Measurements from ENCODE around the gene RIMBP2. TPM values are rescaled to one million over a fixed set of nuclear protein-coding genes. Genes with fewer than 3 reads are reported as not detected.

The RIMBP2 gene
- total RNA-seq, 1 experiment from 2014 or later: not detected

DNA sequence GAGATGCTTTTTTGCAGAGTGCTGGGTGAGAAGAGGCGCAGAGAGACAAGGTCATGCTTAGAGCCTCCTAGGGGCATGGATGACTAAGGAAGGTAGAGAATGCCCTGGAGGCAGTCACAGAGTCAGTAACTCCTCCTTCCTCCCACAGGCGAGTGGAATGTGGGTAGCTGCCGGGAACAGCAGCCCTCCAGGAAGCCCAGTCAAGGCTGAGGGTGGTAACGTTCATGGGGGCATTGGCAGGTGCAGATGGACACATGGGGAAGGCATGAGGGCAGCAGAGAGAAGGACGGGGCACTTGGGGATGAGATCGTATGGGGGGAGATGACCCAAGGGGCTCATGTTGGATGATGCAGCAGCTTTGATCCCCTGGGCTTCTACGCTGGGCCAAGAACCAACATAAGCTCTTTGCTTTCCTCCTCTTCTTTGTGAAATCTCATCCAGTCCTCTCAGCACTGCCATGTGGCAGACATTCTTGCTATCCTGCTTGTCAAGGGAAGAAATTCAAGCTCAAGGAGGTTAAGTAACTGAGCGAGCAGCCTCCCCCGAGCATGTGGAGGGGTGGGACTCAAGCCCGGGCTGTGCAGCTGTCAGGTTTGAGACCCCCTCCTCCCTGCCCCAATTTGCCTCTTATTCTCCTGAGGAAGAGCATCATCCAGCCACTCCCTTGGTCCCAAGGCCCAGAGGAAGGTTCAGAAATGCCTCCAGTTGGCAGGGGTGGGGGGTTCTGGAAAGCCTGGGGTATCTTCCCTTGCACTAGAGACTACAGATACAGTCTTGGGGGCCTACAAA, 190.5 kb downstream of the RIMBP2 start:
- BruUV-seq (replicated peaks): no TSS peak
- Mint-ChIP-seq H3K27ac (ENCODE audit: low read depth, unreplicated experiment) (no peak overlapping the region), H3K9me3 (ENCODE audit: unreplicated experiment) (peaks cover 17% of the 10 kb centered on the region), H3K4me3 (ENCODE audit: unreplicated experiment) (no peak overlapping the region), H3K4me1 (ENCODE audit: insufficient read depth, unreplicated experiment) (no peaks in the 10 kb centered on the region), H3K27me3 (ENCODE audit: insufficient read depth, unreplicated experiment) (no peaks in the 10 kb centered on the region), H3K36me3 (ENCODE audit: insufficient read depth, unreplicated experiment) (no peaks in the 10 kb centered on the region)
- POLR2A ChIA-PET: interaction anchor here (0.6 kb wide), 1 partner anchor 151 kb away, joined by 3 read pairs; no protein-coding TSS in a partner anchor
- TF ChIP-seq, protein P1, sequence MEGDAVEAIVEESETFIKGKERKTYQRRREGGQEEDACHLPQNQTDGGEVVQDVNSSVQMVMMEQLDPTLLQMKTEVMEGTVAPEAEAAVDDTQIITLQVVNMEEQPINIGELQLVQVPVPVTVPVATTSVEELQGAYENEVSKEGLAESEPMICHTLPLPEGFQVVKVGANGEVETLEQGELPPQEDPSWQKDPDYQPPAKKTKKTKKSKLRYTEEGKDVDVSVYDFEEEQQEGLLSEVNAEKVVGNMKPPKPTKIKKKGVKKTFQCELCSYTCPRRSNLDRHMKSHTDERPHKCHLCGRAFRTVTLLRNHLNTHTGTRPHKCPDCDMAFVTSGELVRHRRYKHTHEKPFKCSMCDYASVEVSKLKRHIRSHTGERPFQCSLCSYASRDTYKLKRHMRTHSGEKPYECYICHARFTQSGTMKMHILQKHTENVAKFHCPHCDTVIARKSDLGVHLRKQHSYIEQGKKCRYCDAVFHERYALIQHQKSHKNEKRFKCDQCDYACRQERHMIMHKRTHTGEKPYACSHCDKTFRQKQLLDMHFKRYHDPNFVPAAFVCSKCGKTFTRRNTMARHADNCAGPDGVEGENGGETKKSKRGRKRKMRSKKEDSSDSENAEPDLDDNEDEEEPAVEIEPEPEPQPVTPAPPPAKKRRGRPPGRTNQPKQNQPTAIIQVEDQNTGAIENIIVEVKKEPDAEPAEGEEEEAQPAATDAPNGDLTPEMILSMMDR (IDR thresholded peaks at IDR 0.05; ENCODE audit: unreplicated experiment): no peak
- DNase-seq (ENCODE audit: unreplicated experiment): no peak
- intact Hi-C loops (cut with micrococcal nuclease): no loop called here
- CTCF ChIA-PET: no interaction called here

DNA sequence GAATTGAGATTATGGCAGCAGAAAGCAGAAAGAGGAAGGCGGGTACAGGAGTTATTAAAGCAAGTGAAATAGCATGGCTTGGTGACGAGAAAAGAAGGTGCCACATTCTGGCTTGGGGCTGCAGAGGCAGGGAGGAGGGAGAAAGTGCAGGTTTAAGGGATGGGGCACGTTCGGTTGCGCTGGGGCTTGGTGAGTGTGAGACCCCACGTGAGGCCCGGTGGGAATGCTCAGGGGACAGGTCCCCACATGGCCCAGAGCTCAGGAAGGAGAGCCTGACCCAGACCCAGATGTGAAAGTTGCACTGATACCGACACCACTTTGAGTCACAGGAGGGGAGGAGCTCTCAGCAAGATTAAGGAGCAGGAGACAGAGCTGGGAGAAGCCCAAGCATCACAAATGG, 191.3 kb downstream of the RIMBP2 start:
- no TSS peak for BruUV-seq (replicated peaks)
- Mint-ChIP-seq H3K27me3 (ENCODE audit: insufficient read depth, unreplicated experiment) (no peaks in the 10 kb centered on the region), H3K4me1 (ENCODE audit: insufficient read depth, unreplicated experiment) (no peaks in the 10 kb centered on the region), H3K36me3 (ENCODE audit: insufficient read depth, unreplicated experiment) (no peaks in the 10 kb centered on the region), H3K27ac (ENCODE audit: low read depth, unreplicated experiment) (no peak overlapping the region), H3K9me3 (ENCODE audit: unreplicated experiment) (peaks cover 17% of the 10 kb centered on the region), H3K4me3 (ENCODE audit: unreplicated experiment) (no peak overlapping the region)
- TF ChIP-seq, protein P1 (IDR thresholded peaks at IDR 0.05; ENCODE audit: unreplicated experiment): no peak
- POLR2A ChIA-PET: interaction anchor here (0.6 kb wide), 1 partner anchor 152 kb away, joined by 3 read pairs; no protein-coding TSS in a partner anchor
- intact Hi-C loops (cut with micrococcal nuclease): no loop called here
- no peak for DNase-seq (ENCODE audit: unreplicated experiment)
- CTCF ChIA-PET: no interaction called here

DNA sequence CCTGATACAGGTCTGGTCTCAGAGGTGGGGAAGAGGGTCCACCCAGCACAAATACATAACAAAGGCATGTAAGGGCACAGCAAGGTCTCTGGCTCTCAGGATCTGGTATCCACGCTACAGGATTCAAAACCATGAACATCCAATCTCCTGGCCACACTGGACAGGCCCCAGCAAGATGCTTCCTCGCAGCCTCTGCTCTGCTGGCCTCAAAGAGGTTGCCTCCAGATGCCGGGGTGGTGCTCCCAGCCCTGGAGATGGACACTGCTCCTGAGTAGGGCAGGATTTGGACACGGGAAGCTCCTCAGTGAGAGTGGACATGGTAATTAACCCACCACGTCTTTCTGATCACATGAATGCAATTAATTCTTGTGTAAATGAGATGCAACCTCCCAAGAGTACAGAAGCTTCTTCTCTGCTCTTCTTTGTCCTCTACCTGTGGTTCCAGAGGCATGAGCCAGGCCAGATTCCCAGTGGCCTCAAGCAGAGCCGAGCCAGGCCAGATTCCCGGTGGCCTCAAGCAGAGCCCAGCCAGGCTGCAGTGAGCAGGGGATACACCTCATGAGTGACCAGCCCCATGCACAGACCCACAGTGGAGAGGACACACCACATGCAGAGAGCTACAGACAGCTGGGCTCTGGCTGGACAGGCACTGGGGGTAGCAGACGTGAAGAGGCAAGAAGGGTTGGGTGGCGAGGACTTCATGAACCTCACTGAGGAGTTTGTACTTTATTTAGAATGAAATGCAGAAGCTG, 192.1 kb downstream of the RIMBP2 start:
- intact Hi-C loops (cut with micrococcal nuclease): no loop called here
- ChIA-PET POLR2A (no interaction called here), CTCF (no interaction called here)
- Mint-ChIP-seq H3K4me3 (ENCODE audit: unreplicated experiment) (no peak overlapping the region), H3K36me3 (ENCODE audit: insufficient read depth, unreplicated experiment) (no peaks in the 10 kb centered on the region), H3K9me3 (ENCODE audit: unreplicated experiment) (peaks cover 12% of the 10 kb centered on the region), H3K27ac (ENCODE audit: low read depth, unreplicated experiment) (no peak overlapping the region), H3K27me3 (ENCODE audit: insufficient read depth, unreplicated experiment) (no peaks in the 10 kb centered on the region), H3K4me1 (ENCODE audit: insufficient read depth, unreplicated experiment) (no peaks in the 10 kb centered on the region)
- no peak for DNase-seq (ENCODE audit: unreplicated experiment)
- BruUV-seq (replicated peaks): no TSS peak
- TF ChIP-seq, protein P1 (IDR thresholded peaks at IDR 0.05; ENCODE audit: unreplicated experiment): no peak

DNA sequence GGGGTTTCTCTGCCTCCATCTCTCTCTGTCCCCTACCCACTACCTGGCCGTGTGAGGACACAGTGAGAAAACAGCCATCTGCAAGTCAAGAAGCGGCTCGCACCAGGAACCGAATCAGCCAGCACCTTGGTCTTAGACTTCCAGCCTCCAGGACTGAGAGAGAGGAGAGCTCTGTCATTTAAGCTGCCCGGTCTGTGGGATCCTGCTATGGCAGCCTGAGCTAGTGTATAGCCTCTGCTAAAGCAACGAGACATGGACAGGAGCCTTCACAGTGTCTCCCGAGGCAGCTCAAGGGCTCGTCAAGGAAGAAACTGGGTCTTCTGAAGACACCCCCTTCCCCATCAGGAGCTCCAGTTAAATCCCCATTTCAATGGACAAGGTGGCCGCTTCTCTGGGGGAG, 192.9 kb downstream of the RIMBP2 start:
- H3K4me1 Mint-ChIP-seq (ENCODE audit: insufficient read depth, unreplicated experiment): no peaks in the 10 kb centered on the region
- no peak overlapping the region for H3K4me3 Mint-ChIP-seq (ENCODE audit: unreplicated experiment)
- CTCF ChIA-PET: interaction anchor here (0.7 kb wide), 1 partner anchor 127 kb away, joined by 3 read pairs; no protein-coding TSS in a partner anchor
- H3K27ac Mint-ChIP-seq (ENCODE audit: low read depth, unreplicated experiment): no peak overlapping the region
- POLR2A ChIA-PET: no interaction called here
- no TSS peak for BruUV-seq (replicated peaks)
- H3K36me3 Mint-ChIP-seq (ENCODE audit: insufficient read depth, unreplicated experiment): no peaks in the 10 kb centered on the region
- H3K9me3 Mint-ChIP-seq (ENCODE audit: unreplicated experiment): peaks cover 10% of the 10 kb centered on the region
- intact Hi-C loops (cut with micrococcal nuclease): no loop called here
- H3K27me3 Mint-ChIP-seq (ENCODE audit: insufficient read depth, unreplicated experiment): no peaks in the 10 kb centered on the region
- TF ChIP-seq, protein P1 (IDR thresholded peaks at IDR 0.05; ENCODE audit: unreplicated experiment): no peak
- DNase-seq (ENCODE audit: unreplicated experiment): no peak

All from MCF 10A (cell line).